ENCODE results near the gene FUCA1. TPM values are rescaled to one million over a fixed set of nuclear protein-coding genes. Genes with fewer than 3 reads are reported as not detected.
"Not testable (repeated sequence)": the region's sequence is repeated elsewhere in the genome, so short reads cannot be mapped to it uniquely, and the experiment has no call there.

The FUCA1 gene
- total RNA-seq, 2 donors from 2014 or later: 4.3 to 6.4 TPM

- H3K9me3 Mint-ChIP-seq: no peaks in the 10 kb centered on the region
- no peak overlapping the region for H3K27ac Mint-ChIP-seq
- ATAC-seq (no peak), DNase-seq (ENCODE audit: low spot score in 2 of 2) (no peak)
- H3K36me3 Mint-ChIP-seq: peaks cover 0 to 10% of the 10 kb centered on the region in 2 donors
Measured at GRCh38 chr1:23864801-23865542, 3.1 kb downstream of the FUCA1 start.

- no peaks in the 10 kb centered on the region for H3K9me3 Mint-ChIP-seq
- peaks cover 0 to 6% of the 10 kb centered on the region in 2 donors for H3K36me3 Mint-ChIP-seq
- no peak for ATAC-seq
- no peak for DNase-seq (ENCODE audit: low spot score in 2 of 2)
- H3K27ac Mint-ChIP-seq: no peak overlapping the region
Measured at GRCh38 chr1:23862640-23863039, 5.5 kb downstream of the FUCA1 start.

- Mint-ChIP-seq H3K27ac (peak overlapping the region in 1 of 2 donors; percentile 11), H3K9me3 (no peaks in the 10 kb centered on the region), H3K36me3 (peaks cover 0 to 6% of the 10 kb centered on the region in 2 donors)
- no peak for DNase-seq (ENCODE audit: low spot score in 2 of 2)
- ATAC-seq: no peak
Measured at GRCh38 chr1:23854568-23854967, 13.5 kb downstream of the FUCA1 start.

DNA sequence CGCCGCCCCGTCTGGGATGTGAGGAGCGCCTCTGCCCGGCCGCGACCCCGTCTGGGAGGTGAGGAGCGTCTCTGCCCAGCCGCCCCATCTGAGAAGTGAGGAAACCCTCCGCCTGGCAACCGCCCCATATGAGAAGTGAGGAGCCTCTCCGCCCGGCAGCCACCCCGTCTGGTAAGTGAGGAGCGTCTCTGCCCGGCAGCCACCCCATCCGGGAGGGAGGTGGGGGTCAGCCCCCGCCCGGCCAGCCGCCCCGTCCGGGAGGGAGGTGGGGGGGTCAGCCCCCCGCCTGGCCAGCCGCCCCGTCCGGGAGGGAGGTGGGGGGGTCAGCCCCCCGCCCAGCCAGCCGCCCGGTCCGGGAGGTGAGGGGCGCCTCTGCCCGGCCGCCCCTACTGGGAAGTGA is 15.0 kb downstream of the FUCA1 start:
- not testable (repeated sequence) for ATAC-seq; H3K9me3 Mint-ChIP-seq; DNase-seq (ENCODE audit: low spot score in 2 of 2); H3K27ac Mint-ChIP-seq
- peaks cover 5 to 11% of the 10 kb centered on the region in 2 donors for H3K36me3 Mint-ChIP-seq

- DNase-seq (ENCODE audit: low spot score in 2 of 2); H3K9me3 Mint-ChIP-seq; H3K27ac Mint-ChIP-seq; ATAC-seq: not testable (repeated sequence)
- H3K36me3 Mint-ChIP-seq: peaks cover 17 to 24% of the 10 kb centered on the region in 2 donors
Measured at GRCh38 chr1:23851406-23851805, 16.7 kb downstream of the FUCA1 start.

- DNase-seq (ENCODE audit: low spot score in 2 of 2): no peak
- no peak for ATAC-seq
- no peak overlapping the region for H3K27ac Mint-ChIP-seq
- no peaks in the 10 kb centered on the region for H3K9me3 Mint-ChIP-seq
- peaks cover 18 to 22% of the 10 kb centered on the region in 2 donors for H3K36me3 Mint-ChIP-seq
Measured at GRCh38 chr1:23848673-23849616, 19.1 kb downstream of the FUCA1 start.

DNA sequence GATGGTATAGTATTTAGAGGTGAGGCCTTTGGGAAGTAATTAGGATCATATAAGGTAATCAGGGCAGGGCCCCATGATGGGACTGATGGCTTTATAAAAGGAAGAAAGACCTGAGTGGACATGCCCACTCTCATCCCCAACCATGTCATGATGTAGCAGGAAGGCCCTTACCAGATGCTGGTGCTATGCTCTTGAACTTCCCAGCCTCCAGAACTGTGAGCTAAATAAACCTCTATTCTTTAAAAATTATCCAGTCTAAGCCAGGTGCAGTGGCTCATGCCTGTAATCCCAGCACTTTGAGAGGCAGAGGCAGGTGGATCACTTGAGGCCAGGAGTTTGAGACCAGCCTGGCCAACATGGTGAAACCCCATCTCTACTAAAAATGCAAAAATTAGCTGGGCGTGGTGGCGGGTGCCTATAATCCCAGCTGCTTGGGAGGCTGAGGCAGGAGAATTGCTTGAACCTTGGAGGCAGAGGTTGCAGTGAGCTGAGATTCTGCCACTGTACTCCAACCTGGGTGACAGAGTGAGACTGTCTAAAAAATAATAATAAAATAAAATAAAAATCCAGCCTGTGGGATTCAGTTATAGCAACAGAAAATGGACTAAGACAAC is 20.5 kb downstream of the FUCA1 start:
- not testable (repeated sequence) for DNase-seq (ENCODE audit: low spot score in 2 of 2); ATAC-seq; H3K27ac Mint-ChIP-seq; H3K9me3 Mint-ChIP-seq
- peaks cover 18 to 22% of the 10 kb centered on the region in 2 donors for H3K36me3 Mint-ChIP-seq

GRCh38 chr1:23845163-23845562 is 22.9 kb downstream of the FUCA1 start:
- Mint-ChIP-seq H3K36me3 (peaks cover 18 to 22% of the 10 kb centered on the region in 2 donors), H3K27ac (no peak overlapping the region), H3K9me3 (no peaks in the 10 kb centered on the region)
- ATAC-seq: no peak
- no peak for DNase-seq (ENCODE audit: low spot score in 2 of 2)

- no peak for ATAC-seq
- no peak for DNase-seq (ENCODE audit: low spot score in 2 of 2)
- Mint-ChIP-seq H3K27ac (no peak overlapping the region), H3K9me3 (no peaks in the 10 kb centered on the region), H3K36me3 (peaks cover 18 to 21% of the 10 kb centered on the region in 2 donors)
Measured at GRCh38 chr1:23843644-23844043, 24.4 kb downstream of the FUCA1 start.

DNA sequence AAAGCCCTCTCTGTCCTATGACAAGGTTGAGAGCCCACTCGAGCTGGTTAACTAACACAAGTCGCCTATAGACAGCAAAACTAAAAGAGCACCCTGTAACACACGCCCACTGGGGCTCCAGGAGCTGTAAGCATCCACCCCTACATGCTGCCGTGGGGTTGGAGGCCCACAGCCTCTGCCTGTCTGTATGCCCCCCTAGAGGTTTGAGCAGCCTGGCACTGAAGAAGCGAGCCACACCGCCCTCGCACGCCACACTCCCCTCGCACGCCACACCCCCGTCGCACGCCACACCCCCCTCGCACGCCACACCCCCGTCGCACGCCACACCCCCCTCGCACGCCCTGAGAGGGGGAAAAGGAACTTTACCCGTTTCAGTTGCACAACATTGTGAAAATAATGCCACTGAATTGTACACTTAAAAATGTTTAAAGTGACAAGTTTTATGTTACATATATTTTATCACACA is 29.7 kb downstream of the FUCA1 start:
- H3K27ac Mint-ChIP-seq: peak overlapping the region in 1 of 2 donors; percentile 48
- no peaks in the 10 kb centered on the region for H3K9me3 Mint-ChIP-seq

DNA sequence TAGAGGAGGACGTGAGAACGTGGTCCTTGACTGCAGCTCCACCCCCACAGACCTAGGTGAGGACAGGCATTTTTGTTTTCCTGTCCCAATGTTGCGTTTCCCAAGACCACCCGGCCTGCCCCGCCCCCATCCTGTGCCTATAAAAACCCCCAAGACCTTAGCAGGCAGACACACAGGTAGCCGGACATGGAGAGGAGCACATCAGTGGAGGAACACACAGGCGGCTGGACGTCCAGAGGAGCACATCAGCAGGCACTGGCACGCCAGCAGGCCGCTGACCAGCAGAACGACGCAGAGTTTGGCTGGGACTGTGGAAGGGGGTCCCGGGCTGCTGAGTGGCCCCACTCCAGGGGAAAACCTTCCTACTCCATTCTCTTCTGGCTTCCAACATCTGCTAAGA is 30.2 kb downstream of the FUCA1 start:
- peak in 1 of 2 donors; percentile 19 for ATAC-seq
- DNase-seq (ENCODE audit: low spot score in 2 of 2): no peak
- H3K36me3 Mint-ChIP-seq: no peaks in the 10 kb centered on the region
- no peaks in the 10 kb centered on the region for H3K9me3 Mint-ChIP-seq
- H3K27ac Mint-ChIP-seq: peak overlapping the region in 1 of 2 donors; percentile 48

More for the DNA sequence above, 29.7 kb downstream of the FUCA1 start:
- peak in 1 of 2 donors; percentile 71 for DNase-seq (ENCODE audit: low spot score in 2 of 2)
- peak; percentile 99 for ATAC-seq
- H3K36me3 Mint-ChIP-seq: no peaks in the 10 kb centered on the region

DNA sequence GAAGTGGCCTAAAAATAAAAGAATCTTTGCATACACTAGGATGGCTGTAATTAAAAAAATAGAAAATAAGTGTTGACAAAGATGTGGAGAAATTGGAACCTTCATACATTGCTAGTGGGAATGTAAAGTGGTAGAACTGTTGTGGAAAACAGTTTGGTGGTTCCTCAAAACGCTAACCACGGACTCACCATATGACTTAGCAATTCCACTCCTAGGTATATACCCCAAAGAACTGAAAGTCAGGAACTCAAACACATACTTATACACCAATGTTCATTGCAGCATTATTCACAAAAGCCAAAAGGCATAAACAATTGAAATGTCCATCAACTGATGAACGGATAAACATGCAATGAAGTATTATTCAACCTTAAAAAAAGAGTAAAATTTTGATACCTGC is 32.1 kb downstream of the FUCA1 start:
- Mint-ChIP-seq H3K36me3 (no peaks in the 10 kb centered on the region), H3K9me3 (no peaks in the 10 kb centered on the region), H3K27ac (no peak overlapping the region)
- DNase-seq (ENCODE audit: low spot score in 2 of 2) (no peak), ATAC-seq (no peak)

- H3K36me3 Mint-ChIP-seq; H3K27ac Mint-ChIP-seq; DNase-seq (ENCODE audit: low spot score in 2 of 2); H3K9me3 Mint-ChIP-seq; ATAC-seq: not testable (repeated sequence)
Measured at GRCh38 chr1:23834156-23834555, 33.9 kb downstream of the FUCA1 start.

DNA sequence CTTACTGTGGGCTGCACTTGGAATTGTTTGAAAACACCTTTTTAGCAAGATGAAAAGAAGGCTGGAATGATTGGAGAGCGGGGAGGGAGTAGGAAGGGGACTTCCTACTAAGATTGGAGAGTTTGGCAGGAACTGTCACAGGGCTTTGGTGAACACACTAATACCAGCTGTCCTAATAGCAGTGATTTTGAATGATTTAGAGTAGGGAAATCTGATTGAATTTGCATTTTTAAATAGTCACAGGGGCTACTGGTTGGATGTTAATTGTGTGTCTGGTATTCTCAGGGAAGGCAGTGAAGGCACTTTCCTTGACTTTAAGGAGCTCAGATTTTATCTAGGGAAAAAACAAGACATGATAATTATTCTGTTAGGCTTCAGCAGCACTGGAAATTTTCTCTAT is 40.4 kb downstream of the FUCA1 start:
- Mint-ChIP-seq H3K36me3 (peaks cover 7 to 8% of the 10 kb centered on the region in 2 donors), H3K27ac (no peak overlapping the region), H3K9me3 (no peaks in the 10 kb centered on the region)
- DNase-seq (ENCODE audit: low spot score in 2 of 2) (no peak), ATAC-seq (no peak)

GRCh38 chr1:23826590-23826989 is 41.5 kb downstream of the FUCA1 start:
- not testable (repeated sequence) for ATAC-seq; H3K36me3 Mint-ChIP-seq; H3K9me3 Mint-ChIP-seq; DNase-seq (ENCODE audit: low spot score in 2 of 2); H3K27ac Mint-ChIP-seq

GRCh38 chr1:23825762-23826522 is 42.1 kb downstream of the FUCA1 start:
- Mint-ChIP-seq H3K9me3 (no peaks in the 10 kb centered on the region), H3K36me3 (peaks cover 7 to 8% of the 10 kb centered on the region in 2 donors), H3K27ac (peak overlapping the region; percentile 96 to 98)
- DNase-seq (ENCODE audit: low spot score in 2 of 2) (no peak), ATAC-seq (peak; percentile 33 to 57)
